Calu3 (cell line): ENCODE measurements around the gene SMPD1. TPM values are rescaled to one million over a fixed set of nuclear protein-coding genes. Genes with fewer than 3 reads are reported as not detected.

Experiments
- BruUV-seq: library from RNA; stranded (reverse); fragments of 400-500 nt; replicated peaks from 2 replicates; lab custom pipeline; 2021; lab: Mats Ljungman, UMichigan
- CTCF ChIA-PET: fragments of 300-600 bp; sonication (Branson Sonifier 250); formaldehyde crosslinking; loops from one replicate; lab custom pipeline; 2022; ENCODE audit warnings: antibody characterized with exemption; lab: Charles Lee
- DNase-seq: peaks from one replicate; pipeline ENCODE4 v3.0.0; 2022
- H3K27ac Mint-ChIP-seq: one replicate; pipeline ENCODE4 v1.8.0; 2022; ENCODE audit warnings: mixed read lengths; ENCODE audit not compliant: unreplicated experiment
- H3K27me3 Mint-ChIP-seq: one replicate; pipeline ENCODE4 v1.8.0; 2022; ENCODE audit warnings: mixed read lengths; ENCODE audit not compliant: unreplicated experiment
- H3K36me3 Mint-ChIP-seq: one replicate; pipeline ENCODE4 v1.8.0; 2022; ENCODE audit warnings: mild to moderate bottlenecking, moderate library complexity, mixed read lengths; ENCODE audit not compliant: insufficient read depth, unreplicated experiment
- H3K4me1 Mint-ChIP-seq: one replicate; pipeline ENCODE4 v1.8.0; 2022; ENCODE audit warnings: mild to moderate bottlenecking, low read depth, mixed read lengths; ENCODE audit not compliant: unreplicated experiment
- H3K4me3 Mint-ChIP-seq: one replicate; pipeline ENCODE4 v1.8.0; 2022; ENCODE audit warnings: mild to moderate bottlenecking, low read depth, moderate library complexity, mixed read lengths; ENCODE audit not compliant: unreplicated experiment
- H3K9me3 Mint-ChIP-seq: one replicate; pipeline ENCODE4 v1.8.0; 2022; ENCODE audit warnings: low read depth, mixed read lengths; ENCODE audit not compliant: unreplicated experiment
- intact Hi-C: fragments of 100-400 bp; cut with micrococcal nuclease; formaldehyde crosslinking; loops from one replicate; pipeline ENCODE4 v1.10.0; 2022; ENCODE audit not compliant: unreplicated experiment
- total RNA-seq: library from RNA; stranded (reverse); gene quantifications from 2 replicates; pipeline ENCODE4 v1.2.3, GENCODE V29; 2022
- TF ChIP-seq, protein P1 (sequence below): fragments of 200-600 bp; IDR thresholded peaks from one replicate; pipeline ENCODE4 v1.8.0; 2022; ENCODE audit warnings: antibody characterized with exemption; ENCODE audit not compliant: unreplicated experiment

The SMPD1 gene
- total RNA-seq, 1 experiment from 2014 or later = 21.2 TPM

DNA sequence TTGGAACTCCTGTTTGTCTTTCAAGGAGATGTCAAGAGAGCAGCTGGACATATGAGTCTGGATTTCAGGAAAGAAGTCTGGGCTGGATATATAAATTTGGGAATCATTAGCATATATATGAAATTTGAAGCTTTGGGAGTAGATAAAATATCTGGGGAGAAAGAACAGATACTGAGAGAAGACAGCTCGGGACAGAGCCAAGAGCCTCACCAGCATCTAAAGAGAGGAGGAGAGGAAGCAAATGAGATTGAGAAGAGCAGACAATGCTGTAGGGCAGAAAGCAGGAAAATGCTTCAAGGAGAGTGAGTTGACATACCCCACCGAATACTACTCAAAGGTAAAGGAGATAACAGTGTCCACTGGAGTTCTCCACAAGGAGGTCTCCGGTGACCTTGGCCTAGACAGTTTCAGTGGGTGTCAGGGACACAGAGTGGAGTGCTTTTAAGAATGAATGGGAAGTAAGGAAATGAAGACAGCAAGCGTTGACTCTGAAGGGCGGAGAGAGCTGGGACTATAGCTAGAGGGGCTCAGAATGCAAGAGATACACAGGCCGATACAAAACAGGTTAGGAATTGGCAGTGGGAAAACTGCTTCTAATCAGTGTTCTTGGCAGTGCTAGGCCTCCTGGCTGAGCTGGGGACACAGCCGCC is 27.8 kb downstream of the SMPD1 start:
- no TSS peak for BruUV-seq
- peaks cover 29% of the 10 kb centered on the region for H3K27me3 Mint-ChIP-seq
- no peaks in the 10 kb centered on the region for H3K9me3 Mint-ChIP-seq
- H3K36me3 Mint-ChIP-seq = peaks cover 6% of the 10 kb centered on the region
- intact Hi-C loops = no loop called here
- no peaks in the 10 kb centered on the region for H3K4me1 Mint-ChIP-seq
- TF ChIP-seq, protein P1, sequence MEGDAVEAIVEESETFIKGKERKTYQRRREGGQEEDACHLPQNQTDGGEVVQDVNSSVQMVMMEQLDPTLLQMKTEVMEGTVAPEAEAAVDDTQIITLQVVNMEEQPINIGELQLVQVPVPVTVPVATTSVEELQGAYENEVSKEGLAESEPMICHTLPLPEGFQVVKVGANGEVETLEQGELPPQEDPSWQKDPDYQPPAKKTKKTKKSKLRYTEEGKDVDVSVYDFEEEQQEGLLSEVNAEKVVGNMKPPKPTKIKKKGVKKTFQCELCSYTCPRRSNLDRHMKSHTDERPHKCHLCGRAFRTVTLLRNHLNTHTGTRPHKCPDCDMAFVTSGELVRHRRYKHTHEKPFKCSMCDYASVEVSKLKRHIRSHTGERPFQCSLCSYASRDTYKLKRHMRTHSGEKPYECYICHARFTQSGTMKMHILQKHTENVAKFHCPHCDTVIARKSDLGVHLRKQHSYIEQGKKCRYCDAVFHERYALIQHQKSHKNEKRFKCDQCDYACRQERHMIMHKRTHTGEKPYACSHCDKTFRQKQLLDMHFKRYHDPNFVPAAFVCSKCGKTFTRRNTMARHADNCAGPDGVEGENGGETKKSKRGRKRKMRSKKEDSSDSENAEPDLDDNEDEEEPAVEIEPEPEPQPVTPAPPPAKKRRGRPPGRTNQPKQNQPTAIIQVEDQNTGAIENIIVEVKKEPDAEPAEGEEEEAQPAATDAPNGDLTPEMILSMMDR = no peak
- no peak overlapping the region for H3K4me3 Mint-ChIP-seq
- no peak overlapping the region for H3K27ac Mint-ChIP-seq
- no peak for DNase-seq
- CTCF ChIA-PET = no interaction called here

DNA sequence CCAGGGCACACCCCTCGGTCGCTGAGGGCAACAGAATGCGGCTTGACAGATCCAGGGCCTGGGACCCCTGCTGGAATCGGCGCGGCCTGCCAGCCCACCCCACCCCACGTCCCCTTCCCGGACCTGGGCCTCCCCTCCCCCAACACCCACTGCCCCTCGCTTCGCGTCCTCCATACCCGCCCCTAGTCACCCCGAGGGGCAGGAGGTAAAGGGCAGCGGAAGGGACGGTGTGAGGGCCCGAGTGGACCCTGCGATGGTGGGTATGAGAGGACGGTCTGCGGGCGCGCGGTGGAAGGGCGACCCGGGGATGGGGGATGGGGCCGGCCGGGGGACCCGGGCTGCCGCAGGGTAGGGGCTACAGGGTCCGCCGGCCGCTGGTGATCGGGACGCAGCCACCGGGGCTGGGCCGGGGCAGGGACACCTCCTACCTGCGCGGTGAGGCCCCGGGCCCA is 28.3 kb downstream of the SMPD1 start:
- peaks cover 6% of the 10 kb centered on the region for H3K36me3 Mint-ChIP-seq
- no peak overlapping the region for H3K27ac Mint-ChIP-seq
- intact Hi-C loops = no loop called here
- H3K4me3 Mint-ChIP-seq = no peak overlapping the region
- no TSS peak for BruUV-seq
- H3K27me3 Mint-ChIP-seq = peaks cover 34% of the 10 kb centered on the region
- CTCF ChIA-PET = no interaction called here
- no peak for DNase-seq
- no peaks in the 10 kb centered on the region for H3K9me3 Mint-ChIP-seq
- no peaks in the 10 kb centered on the region for H3K4me1 Mint-ChIP-seq
- TF ChIP-seq, protein P1 = no peak

DNA sequence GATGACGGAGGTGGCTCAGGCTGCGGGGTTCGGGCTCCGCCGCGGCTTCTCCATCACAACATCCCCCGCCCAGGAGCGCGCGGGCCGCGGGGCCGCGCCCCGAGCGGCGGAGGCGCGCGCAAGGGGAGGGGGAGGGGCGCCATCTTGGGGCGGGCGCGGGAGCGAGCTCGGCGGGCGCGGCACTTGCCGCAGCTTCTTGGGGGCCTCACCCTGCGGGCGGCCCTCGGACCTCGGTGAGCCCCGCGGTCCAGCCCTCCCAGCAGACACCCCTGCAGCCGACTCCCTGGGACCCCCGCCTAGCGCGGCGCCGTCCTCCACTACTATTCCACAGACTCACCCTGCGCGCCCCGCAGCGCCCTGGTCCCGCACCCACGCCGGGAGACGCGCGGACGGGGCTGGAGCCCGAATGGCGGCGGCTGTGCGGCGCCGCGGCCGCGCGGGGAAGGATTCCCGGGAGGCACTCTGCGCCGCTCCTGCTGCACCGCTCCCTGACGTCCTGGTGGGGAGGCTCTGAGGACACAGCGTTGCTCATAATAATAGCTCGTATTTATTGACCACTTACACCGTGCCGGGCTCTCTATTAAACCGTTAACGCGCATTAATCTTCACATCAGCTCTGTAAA is 28.8 kb downstream of the SMPD1 start, which contains the start of gene APBB1:
Gene APBB1 (minus strand): TSS at position 86 of the 623 bp plus-strand sequence. CDS start 7,747 bp downstream, outside the sequence.
- no peaks in the 10 kb centered on the region for H3K9me3 Mint-ChIP-seq
- H3K4me3 Mint-ChIP-seq = no peak within 1 kb of the TSS
- no TSS peak for BruUV-seq
- H3K27me3 Mint-ChIP-seq = peaks cover 40% of the 10 kb centered on the region
- peaks cover 6% of the 10 kb centered on the region for H3K36me3 Mint-ChIP-seq
- TF ChIP-seq, protein P1 = no peak
- CTCF ChIA-PET = interaction anchor here (0.7 to 1.0 kb wide), 4 partner anchors 17 to 40 kb away, joined by 3 to 10 read pairs (median 4); no protein-coding TSS in a partner anchor
- no peaks in the 10 kb centered on the region for H3K4me1 Mint-ChIP-seq
- intact Hi-C loops = no loop called here
- no peak within 1 kb of the TSS for H3K27ac Mint-ChIP-seq
- peak; percentile 61 for DNase-seq

DNA sequence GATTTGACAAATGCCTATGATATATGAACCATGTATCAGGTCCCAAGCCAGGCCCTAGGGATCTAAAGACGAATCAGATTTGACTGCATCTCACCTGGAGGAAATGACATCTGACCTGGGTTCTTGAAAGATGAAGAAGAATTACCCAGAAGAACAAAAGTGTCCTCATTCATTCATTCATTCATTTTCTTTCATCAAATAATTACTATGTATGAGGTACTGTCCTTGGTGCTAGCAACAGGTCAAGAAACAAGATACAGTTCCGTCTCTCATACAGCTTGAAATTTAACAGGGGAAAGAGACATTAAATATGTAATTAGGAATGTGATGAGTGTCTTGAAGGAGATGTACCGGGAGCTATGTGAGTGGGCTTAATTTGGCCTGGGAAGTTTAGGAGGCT is 30.4 kb downstream of the SMPD1 start:
- CTCF ChIA-PET = no interaction called here
- H3K27ac Mint-ChIP-seq = no peak overlapping the region
- no peak for DNase-seq
- BruUV-seq = no TSS peak
- H3K36me3 Mint-ChIP-seq = peaks cover 6% of the 10 kb centered on the region
- peaks cover 54% of the 10 kb centered on the region for H3K27me3 Mint-ChIP-seq
- TF ChIP-seq, protein P1 = no peak
- H3K4me3 Mint-ChIP-seq = no peak overlapping the region
- intact Hi-C loops = no loop called here
- no peaks in the 10 kb centered on the region for H3K4me1 Mint-ChIP-seq
- no peaks in the 10 kb centered on the region for H3K9me3 Mint-ChIP-seq
